Measurements from ENCODE around the gene ZNF649.

DNA sequence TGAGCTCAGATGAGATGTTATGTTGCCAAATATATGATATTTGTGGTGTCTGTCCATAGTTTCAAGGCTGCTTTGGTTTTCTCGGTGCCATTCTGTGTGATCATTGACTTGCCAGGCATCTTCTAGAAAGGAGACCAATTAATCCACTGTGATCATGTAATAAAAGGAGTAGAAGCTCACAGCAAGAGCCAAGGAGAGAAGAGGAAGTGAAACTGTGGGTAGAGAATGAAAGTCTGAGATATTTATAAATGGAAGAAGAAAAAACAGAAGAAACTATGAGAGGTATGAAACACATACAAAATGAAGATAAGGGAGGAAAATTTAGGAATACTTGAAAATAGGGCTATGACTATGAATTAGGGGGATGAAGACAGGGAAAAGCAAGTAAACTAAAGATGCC, 11.3 kb upstream of the ZNF649 start:
- TF ChIP-seq NFIC (IDR thresholded peaks at IDR 0.05; ENCODE audit: low read length) (no peak), MAFK (conservative IDR thresholded peaks at IDR 0.05 in 1 of 2, IDR thresholded peaks at IDR 0.05 in 1 of 2; ENCODE audit: low read length in 2 of 2) (no peak)
